ENCODE results near the gene GRM7. TPM values are rescaled to one million over a fixed set of nuclear protein-coding genes. Genes with fewer than 3 reads are reported as not detected.
A peak's percentile ranks its signal among the peaks of the same experiment; 100 is the strongest.

The GRM7 gene
- total RNA-seq, 1 experiment from 2014 or later, result not detected

DNA sequence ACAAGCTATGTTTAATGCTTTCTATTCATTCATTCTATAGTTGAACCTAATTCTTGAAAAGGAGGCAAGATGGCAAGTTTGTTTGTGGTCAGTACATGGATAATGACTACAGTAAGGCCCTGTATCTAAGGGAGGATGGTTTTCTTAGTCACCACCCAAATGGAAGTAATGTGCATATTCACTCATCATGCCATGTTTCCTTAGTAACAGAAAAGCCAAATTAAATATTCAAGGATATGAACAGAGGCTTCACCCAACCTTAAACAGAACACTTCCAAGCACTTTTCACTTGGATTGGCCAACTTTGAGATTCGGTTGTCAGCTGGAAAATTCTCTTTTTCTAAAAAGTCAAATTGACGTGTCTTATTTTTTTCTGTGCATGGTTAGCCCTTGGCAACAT lies 835.4 kb downstream of the GRM7 start:
- CTCF ChIA-PET, result no interaction called here

GRCh38 chr3:7697548-7697947 lies 836.6 kb downstream of the GRM7 start:
- BruUV-seq (replicated peaks), result no TSS peak
- H3K4me1 ChIP-seq (ENCODE audit: insufficient read depth, low read length, poor library complexity, severe bottlenecking), result peaks cover 5% of the 10 kb centered on the region
- DNase-seq (ENCODE audit: low spot score), result no peak
- POLR2A ChIA-PET (ENCODE audit: low non-redundant PET), result no interaction called here
- TF ChIP-seq CTCF (conservative IDR thresholded peaks at IDR 0.05; ENCODE audit: low read depth, low read length) (no peak), EZH2 (IDR thresholded peaks at IDR 0.05; ENCODE audit: borderline replicate concordance, low read depth, low read length, poor library complexity, severe bottlenecking) (no peak)
- H3K4me3 ChIP-seq (ENCODE audit: low read depth, low read length, poor library complexity, severe bottlenecking), result no peak overlapping the region
- intact Hi-C loops (cut with micrococcal nuclease; ENCODE audit: unreplicated experiment), result no loop called here
- no peaks in the 10 kb centered on the region for H3K27me3 ChIP-seq (replicated peaks; ENCODE audit: insufficient read depth, low read depth, low read length, poor library complexity)
- no peaks in the 10 kb centered on the region for H3K9me3 ChIP-seq (ENCODE audit: low read depth, low read length, poor library complexity, severe bottlenecking)
- H3K36me3 ChIP-seq (ENCODE audit: insufficient read depth, low read length, poor library complexity, severe bottlenecking), result no peaks in the 10 kb centered on the region
- H3K27ac ChIP-seq (ENCODE audit: low read depth, low read length, poor library complexity, severe bottlenecking), result no peak overlapping the region
- CTCF ChIA-PET, result no interaction called here

More for the DNA sequence above, 835.4 kb downstream of the GRM7 start:
- Histone ChIP-seq H3K9me3 (ENCODE audit: low read depth, low read length, poor library complexity, severe bottlenecking) (no peaks in the 10 kb centered on the region), H3K4me3 (ENCODE audit: low read depth, low read length, poor library complexity, severe bottlenecking) (no peak overlapping the region), H3K27me3 (replicated peaks; ENCODE audit: insufficient read depth, low read depth, low read length, poor library complexity) (no peaks in the 10 kb centered on the region), H3K4me1 (ENCODE audit: insufficient read depth, low read length, poor library complexity, severe bottlenecking) (peaks cover 5% of the 10 kb centered on the region), H3K27ac (ENCODE audit: low read depth, low read length, poor library complexity, severe bottlenecking) (no peak overlapping the region), H3K36me3 (ENCODE audit: insufficient read depth, low read length, poor library complexity, severe bottlenecking) (no peaks in the 10 kb centered on the region)
- intact Hi-C loops (cut with micrococcal nuclease; ENCODE audit: unreplicated experiment), result no loop called here
- POLR2A ChIA-PET (ENCODE audit: low non-redundant PET), result no interaction called here
- no TSS peak for BruUV-seq (replicated peaks)
- no peak for DNase-seq (ENCODE audit: low spot score)
- TF ChIP-seq CTCF (conservative IDR thresholded peaks at IDR 0.05; ENCODE audit: low read depth, low read length), result no peak

DNA sequence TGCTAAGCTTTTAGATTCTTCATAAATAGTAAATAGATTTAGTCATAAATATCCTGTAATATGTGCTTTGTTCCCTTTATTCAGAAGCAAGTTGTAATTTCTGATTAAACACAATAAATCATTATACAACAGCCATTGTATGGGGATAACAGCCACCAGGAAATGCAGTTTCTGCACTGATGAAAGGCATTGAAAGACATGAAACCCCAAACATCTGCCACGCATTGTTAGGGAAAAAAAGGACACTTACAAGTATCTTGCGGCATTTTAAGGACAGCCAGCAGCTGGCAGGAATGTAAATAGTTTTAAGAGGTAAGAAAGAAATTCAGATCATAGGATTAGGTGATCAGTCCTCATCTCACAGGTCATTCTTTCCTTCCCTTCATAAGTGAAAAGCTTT lies 839.6 kb downstream of the GRM7 start:
- Histone ChIP-seq H3K27me3 (replicated peaks; ENCODE audit: insufficient read depth, low read depth, low read length, poor library complexity) (no peaks in the 10 kb centered on the region), H3K4me3 (ENCODE audit: low read depth, low read length, poor library complexity, severe bottlenecking) (no peak overlapping the region), H3K4me1 (ENCODE audit: insufficient read depth, low read length, poor library complexity, severe bottlenecking) (peaks cover 5% of the 10 kb centered on the region), H3K27ac (ENCODE audit: low read depth, low read length, poor library complexity, severe bottlenecking) (no peak overlapping the region), H3K9me3 (ENCODE audit: low read depth, low read length, poor library complexity, severe bottlenecking) (no peaks in the 10 kb centered on the region), H3K36me3 (ENCODE audit: insufficient read depth, low read length, poor library complexity, severe bottlenecking) (no peaks in the 10 kb centered on the region)
- ChIA-PET POLR2A (ENCODE audit: low non-redundant PET) (no interaction called here), CTCF (no interaction called here)
- BruUV-seq (replicated peaks), result no TSS peak
- intact Hi-C loops (cut with micrococcal nuclease; ENCODE audit: unreplicated experiment), result no loop called here
- peak; percentile 46 for DNase-seq (ENCODE audit: low spot score)
- TF ChIP-seq EZH2 (IDR thresholded peaks at IDR 0.05; ENCODE audit: borderline replicate concordance, low read depth, low read length, poor library complexity, severe bottlenecking), result no peak

GRCh38 chr3:7700977-7701376 lies 840.1 kb downstream of the GRM7 start:
- Histone ChIP-seq H3K36me3 (ENCODE audit: insufficient read depth, low read length, poor library complexity, severe bottlenecking) (no peaks in the 10 kb centered on the region), H3K4me3 (ENCODE audit: low read depth, low read length, poor library complexity, severe bottlenecking) (no peak overlapping the region), H3K27me3 (replicated peaks; ENCODE audit: insufficient read depth, low read depth, low read length, poor library complexity) (no peaks in the 10 kb centered on the region), H3K4me1 (ENCODE audit: insufficient read depth, low read length, poor library complexity, severe bottlenecking) (peaks cover 5% of the 10 kb centered on the region), H3K9me3 (ENCODE audit: low read depth, low read length, poor library complexity, severe bottlenecking) (no peaks in the 10 kb centered on the region), H3K27ac (ENCODE audit: low read depth, low read length, poor library complexity, severe bottlenecking) (no peak overlapping the region)
- ChIA-PET POLR2A (ENCODE audit: low non-redundant PET) (no interaction called here), CTCF (no interaction called here)
- intact Hi-C loops (cut with micrococcal nuclease; ENCODE audit: unreplicated experiment), result no loop called here
- peak; percentile 22 for DNase-seq (ENCODE audit: low spot score)
- BruUV-seq (replicated peaks), result no TSS peak
- TF ChIP-seq EZH2 (IDR thresholded peaks at IDR 0.05; ENCODE audit: borderline replicate concordance, low read depth, low read length, poor library complexity, severe bottlenecking), result no peak
- no peak for TF ChIP-seq CTCF (conservative IDR thresholded peaks at IDR 0.05; ENCODE audit: low read depth, low read length)

Measured in A673 (cell line).